ENCODE results near the gene SAP30L.

The SAP30L gene

GRCh38 chr5:154465169-154465568 is 19.4 kb downstream of the SAP30L start:
- DNase-seq (ENCODE audit: low spot score): no peak

DNA sequence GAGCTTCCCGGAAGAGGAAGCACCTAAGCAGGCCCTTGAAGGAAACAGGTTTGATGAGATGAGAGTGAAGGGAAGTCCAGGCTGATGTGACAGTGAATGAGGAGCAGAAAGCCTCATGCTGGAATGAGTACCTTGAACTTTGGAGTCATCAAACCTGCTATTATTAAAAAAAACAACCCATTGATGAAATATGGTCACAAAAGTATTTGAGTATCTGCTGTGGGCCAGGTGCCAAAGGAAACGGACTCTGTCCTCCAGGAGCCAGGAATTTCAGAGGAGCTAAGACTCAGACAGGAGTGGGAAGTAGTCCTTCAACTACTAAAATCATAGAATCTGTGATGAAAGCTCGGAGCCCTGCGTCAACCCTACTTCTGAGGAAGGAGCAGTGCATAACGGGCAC is 20.4 kb downstream of the SAP30L start:
- no peak for DNase-seq (ENCODE audit: low spot score)

GRCh38 chr5:154466671-154467070 is 20.9 kb downstream of the SAP30L start:
- DNase-seq (ENCODE audit: low spot score): no peak

DNA sequence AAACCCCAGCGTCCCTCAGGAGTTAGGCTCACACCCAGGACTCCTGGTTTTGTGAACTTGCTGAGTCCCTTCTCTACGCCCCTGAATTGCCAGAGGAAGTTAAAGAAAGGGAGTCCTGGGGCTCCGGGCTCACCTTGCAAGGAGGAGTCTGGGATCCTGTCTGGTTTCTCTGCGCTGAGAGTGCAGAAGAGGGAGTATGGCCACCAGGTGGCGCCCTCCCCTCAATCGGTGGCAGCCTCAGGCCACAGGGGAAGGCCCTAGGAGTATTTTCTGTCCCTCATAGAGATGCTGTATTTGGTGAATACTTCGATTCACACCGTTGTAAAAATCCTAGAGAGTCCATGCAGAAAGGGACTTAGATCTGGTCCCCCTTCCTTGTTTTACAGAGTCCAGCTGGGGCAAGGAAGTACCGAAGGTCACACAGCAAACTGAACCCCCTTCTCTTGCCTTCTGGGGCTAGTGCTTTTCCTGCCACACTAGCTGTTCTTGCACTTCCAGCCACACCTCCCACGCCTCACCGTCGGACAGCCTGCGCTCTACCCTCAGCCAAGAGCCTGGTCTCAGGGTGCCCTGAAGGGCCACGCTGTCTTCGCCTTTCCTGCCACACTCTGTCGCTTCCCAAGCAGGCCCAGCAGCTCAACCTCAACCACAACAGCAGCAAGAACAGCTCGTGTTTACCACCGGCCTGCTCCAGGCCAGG is 22.0 kb downstream of the SAP30L start:
- DNase-seq (ENCODE audit: low spot score): peak; percentile 75

GRCh38 chr5:154470137-154470536 is 24.3 kb downstream of the SAP30L start:
- no peak for DNase-seq (ENCODE audit: low spot score)

DNA sequence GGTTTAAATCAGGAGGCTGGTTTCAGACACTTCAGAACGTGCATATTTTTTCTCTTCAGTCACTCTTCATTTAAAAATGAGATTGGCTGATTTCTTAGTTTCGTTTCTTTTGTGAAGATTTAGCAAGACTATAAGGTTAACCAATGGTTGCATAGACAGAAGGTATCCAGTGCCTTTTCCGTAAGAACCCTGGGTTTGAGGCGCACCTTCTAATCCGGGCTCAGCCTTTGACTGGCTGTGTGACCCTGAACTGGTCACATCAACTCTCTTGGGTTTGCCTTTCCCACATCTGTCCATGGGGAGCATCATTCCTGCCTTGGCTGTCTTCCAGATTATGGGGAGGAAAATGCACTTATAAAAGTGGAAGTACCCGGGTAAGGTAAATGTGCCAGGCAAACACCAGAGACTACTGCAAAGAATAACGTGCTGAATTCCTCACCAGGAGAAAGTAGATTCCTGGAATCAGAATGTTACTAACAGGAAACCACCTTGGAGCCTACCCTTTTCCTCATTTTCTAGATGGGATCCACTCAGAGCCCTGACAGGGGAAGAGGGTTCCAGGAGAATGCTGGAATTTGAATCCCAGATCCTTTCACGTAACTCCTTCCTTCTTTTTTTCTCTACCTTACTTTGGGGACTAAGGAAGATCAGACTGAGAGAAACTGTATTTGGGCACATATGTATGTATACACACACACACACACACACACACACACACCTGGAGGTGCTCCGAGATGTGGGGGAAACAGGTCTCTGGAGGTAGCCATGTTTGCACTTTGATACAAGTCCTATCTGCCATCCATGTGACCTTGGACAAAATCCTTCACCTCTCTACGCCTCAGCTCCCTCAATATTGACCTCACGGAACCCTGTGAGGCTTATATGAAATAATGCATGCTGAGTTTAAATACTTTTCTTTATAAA is 25.4 kb downstream of the SAP30L start:
- no peak for DNase-seq (ENCODE audit: low spot score)

GRCh38 chr5:154472871-154473580 is 27.2 kb downstream of the SAP30L start:
- DNase-seq (ENCODE audit: low spot score): no peak

DNA sequence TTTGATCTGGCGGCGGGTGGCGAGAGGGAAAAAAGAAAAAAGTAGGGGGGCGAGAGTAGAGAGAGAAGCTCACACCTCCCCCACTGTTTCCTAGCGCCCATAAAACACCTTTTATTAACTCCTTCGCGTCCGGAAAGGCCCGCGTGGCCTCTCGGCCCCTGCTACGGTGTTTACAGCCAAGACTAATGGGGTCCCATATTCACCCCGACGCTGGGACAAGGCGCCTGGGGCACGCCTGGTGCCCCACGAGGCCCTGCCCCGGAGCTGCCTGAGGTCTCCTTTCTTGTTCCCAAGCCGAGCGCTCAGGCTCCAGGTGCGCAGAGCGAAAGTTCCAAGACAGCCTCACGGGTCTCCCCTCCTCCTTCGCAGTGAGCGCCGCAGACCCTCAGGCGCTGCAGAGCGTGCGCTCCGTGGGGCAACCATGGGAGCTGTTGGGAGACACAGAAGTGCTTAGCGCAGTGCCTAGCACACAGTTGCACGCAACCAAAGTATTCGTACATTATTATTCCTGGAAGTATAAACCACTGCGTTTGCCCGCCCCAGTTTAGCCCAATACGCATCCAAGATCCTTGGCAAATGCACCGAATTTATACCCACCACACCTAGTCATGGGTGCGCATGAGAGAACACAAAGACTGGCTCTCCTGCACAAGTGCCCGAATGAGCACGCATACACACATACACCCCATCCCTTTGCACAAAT is 27.9 kb downstream of the SAP30L start:
- no peak for DNase-seq (ENCODE audit: low spot score)

DNA sequence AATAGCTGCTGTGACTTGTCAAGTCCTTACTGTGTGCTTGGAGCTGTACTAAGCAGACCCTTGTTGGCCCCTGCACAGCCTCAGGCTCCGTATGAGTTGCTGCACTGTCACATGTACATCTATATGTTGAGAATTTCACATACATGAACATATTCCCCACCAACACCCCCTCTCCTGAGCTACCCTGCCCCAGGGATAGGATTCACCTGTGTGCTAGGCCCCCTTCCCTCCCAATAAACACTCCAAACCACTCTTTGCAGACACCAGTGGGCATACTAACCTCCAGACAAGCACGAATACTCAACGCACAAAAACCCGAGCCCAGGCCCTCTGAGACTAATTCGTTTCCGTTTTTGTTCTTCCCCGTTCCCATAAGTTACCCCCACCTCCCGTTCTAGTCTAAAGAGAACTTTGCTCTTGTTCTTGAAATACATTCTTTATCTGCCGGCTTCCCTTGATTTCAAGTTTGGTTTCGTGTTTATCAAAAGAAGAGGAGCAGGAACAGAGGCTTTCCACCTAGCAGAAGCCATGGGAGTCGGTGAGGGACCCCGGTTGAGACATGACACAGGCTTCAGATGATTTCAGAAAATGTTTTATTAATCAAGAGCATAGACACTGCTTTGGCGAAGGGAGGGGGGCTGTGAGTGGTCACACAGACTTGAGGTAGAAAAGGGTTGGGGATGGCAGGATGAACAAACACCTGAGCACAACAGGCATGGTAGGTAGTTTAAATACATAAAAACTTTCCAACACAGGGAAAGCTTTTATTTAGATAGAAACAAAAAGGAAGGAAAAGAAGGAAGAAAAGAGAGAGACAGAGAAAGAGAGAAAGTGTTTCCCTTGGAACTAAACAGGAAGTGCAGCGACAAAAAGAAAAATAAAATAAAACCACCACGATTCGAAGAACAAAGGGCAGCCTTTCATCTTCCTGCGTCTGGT is 28.9 kb downstream of the SAP30L start:
- no peak for DNase-seq (ENCODE audit: low spot score)

DNA sequence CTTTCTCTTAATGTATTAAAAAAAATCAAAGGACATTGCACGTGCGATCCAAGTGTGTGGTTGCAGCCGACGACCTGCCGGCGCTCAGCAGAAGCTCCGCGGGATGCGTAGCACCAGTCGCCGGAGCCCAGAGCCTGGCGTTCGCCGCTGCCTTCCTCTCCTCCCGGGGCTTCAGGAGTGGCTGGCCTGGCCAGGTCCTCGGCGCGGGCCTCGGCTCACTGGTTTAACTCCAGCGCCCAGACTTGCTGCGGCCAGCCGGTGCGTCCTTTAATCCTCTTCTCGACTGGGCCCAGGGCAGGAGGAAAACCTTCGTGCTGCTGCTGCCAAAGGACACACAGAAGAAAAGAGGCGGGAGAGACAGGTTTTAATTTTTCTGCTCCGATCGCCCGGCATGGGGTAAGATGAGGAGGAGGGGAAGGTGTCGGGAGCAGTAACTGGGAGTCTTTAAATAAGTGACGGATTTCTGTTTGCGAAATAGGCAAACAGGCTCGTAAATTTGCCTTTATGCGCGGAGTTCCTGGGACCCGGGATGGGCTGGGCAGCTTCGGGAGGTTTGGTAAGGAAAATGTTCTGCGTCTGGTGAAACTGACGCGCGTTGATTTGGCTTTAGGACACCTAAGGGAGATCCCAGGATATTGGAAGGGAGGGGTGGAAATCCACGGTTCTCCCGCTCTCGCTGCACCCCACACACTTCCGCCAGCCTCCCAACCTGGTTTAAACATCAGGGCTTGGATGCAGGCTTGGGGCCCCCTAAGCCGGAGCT is 30.0 kb downstream of the SAP30L start:
- no peak for DNase-seq (ENCODE audit: low spot score)

- DNase-seq (ENCODE audit: low spot score): no peak
Measured at GRCh38 chr5:154476354-154477205, 30.8 kb downstream of the SAP30L start.

GRCh38 chr5:154477382-154478223 is 31.8 kb downstream of the SAP30L start:
- no peak for DNase-seq (ENCODE audit: low spot score)

GRCh38 chr5:154478224-154478565 is 32.4 kb downstream of the SAP30L start, which contains the start of gene HAND1:
Gene HAND1, minus strand, starts transcription at chr5:154478227. Its CDS starts 219 bp downstream, at chr5:154478008.
- DNase-seq (ENCODE audit: low spot score): no peak

DNA sequence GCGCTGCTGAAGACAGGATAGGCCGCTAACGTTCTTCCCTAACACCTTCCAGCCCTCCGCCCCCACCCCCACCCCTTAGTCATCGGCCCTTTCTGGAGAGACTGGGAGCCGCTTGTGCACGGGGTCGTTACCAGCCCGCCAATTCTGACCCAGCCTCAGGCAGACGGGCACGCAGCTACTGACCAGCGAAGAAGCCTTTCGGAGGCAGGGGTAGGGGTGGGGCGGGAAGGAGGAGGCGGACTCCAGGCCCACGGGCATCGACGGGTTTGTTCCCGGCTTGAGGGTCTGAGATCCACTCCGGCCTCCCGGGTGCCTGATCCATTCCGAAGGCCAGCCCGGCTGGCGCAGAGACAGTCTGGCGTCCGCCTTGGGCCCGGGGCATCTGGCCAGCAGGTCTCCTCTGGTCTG is 33.0 kb downstream of the SAP30L start:
- no peak for DNase-seq (ENCODE audit: low spot score)

- DNase-seq (ENCODE audit: low spot score): no peak
Measured at GRCh38 chr5:154479160-154479943, 33.6 kb downstream of the SAP30L start.

- no peak for DNase-seq (ENCODE audit: low spot score)
Measured at GRCh38 chr5:154479944-154480750, 34.4 kb downstream of the SAP30L start.

DNA sequence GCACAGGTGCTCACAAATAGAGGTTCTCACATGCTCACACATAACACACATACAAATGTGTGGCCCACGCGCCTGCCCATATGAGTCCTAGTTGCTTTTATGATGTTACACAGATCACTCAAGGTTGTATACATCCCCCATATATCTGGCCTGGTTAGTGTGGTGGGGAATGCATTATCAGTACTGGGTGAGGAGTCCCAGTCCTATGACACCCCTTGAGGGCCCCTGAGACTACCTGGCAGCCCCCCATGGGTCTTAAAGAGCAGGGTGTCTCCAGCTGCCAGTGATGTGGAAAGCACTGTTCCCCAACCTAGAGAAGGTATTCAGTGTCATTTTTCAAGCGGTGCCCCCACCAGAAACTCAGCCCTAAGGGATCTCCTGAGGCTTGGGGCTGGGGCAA is 35.0 kb downstream of the SAP30L start:
- DNase-seq (ENCODE audit: low spot score): no peak

Data from activated CD4-positive, alpha-beta T cell treated with anti-CD3 and anti-CD28 coated beads, Interleukin-2, Interleukin-4, amounts not matched to agents 100 ng/mL and 50 ng/mL, durations not matched to agents 16 hours and 8 hours (primary cell).